ENCODE data around the gene CFP.

GRCh38 chrX:47614618-47615017 is 15.1 kb downstream of the CFP start:
- TF ChIP-seq CTCF (IDR thresholded peaks at IDR 0.05): no peak
- TF ChIP-seq EZH2phosphoT487 (IDR thresholded peaks at IDR 0.05): no peak
- TF ChIP-seq EZH2 (IDR thresholded peaks at IDR 0.05): no peak
